A204.1 (cell line): ENCODE data around the gene OR2H1.

Experiments
- FAIRE-seq: peaks from 2 replicates; lab custom pipeline; 2012; peaks lifted over from hg19 to GRCh38; lab: Jason Lieb, UNC

OR2H1 gene

GRCh38 chr6:29510746-29511300 lies 53.9 kb downstream of the OR2H1 start:
- no peak for FAIRE-seq
